Cardiac muscle cell (in vitro differentiated cells and primary cell): ENCODE measurements around the gene LSM14A. TPM values are rescaled to one million over a fixed set of nuclear protein-coding genes. Genes with fewer than 3 reads are reported as not detected.

Experiments
- DNase-seq, 2 donors: peaks; one replicate each; pipeline versions ENCODE4 v3.0.0 to v3.0.0-alpha.2; 2010 to 2017; ENCODE audit warnings: low read depth in 1 of 2, low spot score in 1 of 2
- H3K27ac ChIP-seq: fragments of 200-600 bp; sonication (generic); 2 replicates; pipeline ENCODE4 v1.5.1; 2016
- H3K27me3 ChIP-seq: fragments of 200-600 bp; sonication (generic); 2 replicates; pipeline ENCODE4 v1.6.0; 2016; ENCODE audit warnings: control low read depth
- H3K36me3 ChIP-seq: fragments of 200-600 bp; sonication (generic); 2 replicates; pipeline ENCODE4 v1.5.1; 2016; ENCODE audit warnings: control low read depth
- H3K4me1 ChIP-seq: fragments of 200-600 bp; sonication (generic); 2 replicates; pipeline ENCODE4 v1.8.1; 2017; ENCODE audit warnings: low read depth, mild to moderate bottlenecking, mixed run types
- H3K4me3 ChIP-seq: fragments of 200-600 bp; sonication (generic); 2 replicates; pipeline ENCODE4 v1.5.1; 2016; ENCODE audit warnings: mild to moderate bottlenecking
- H3K9me3 ChIP-seq: fragments of 200-600 bp; sonication (generic); 2 replicates; pipeline ENCODE4 v1.5.1; 2017; ENCODE audit warnings: low read depth, mild to moderate bottlenecking, control low read depth
- CTCF ChIP-seq: IDR thresholded peaks from 2 replicates; pipeline ENCODE4 v1.5.1; 2012; ENCODE audit warnings: low read depth, mild to moderate bottlenecking, low read length
- polyA plus RNA-seq: library from polyadenylated mRNA; unstranded; fragments of >200 nt; fragmentation: Nextera tagmentation; extraction: Ambion mirVana; gene quantifications from 2 replicates; pipeline ENCODE4 v1.2.1, GENCODE V29; 2016
- total RNA-seq: library from RNA; depleted of rRNA; stranded (reverse); fragments of >200 nt; gene quantifications from 2 replicates; pipeline ENCODE4 v1.2.3, GENCODE V29; 2016

LSM14A gene
- total and polyA plus RNA-seq, 2 experiments from 2014 or later, result 88.5 to 203 TPM

DNA sequence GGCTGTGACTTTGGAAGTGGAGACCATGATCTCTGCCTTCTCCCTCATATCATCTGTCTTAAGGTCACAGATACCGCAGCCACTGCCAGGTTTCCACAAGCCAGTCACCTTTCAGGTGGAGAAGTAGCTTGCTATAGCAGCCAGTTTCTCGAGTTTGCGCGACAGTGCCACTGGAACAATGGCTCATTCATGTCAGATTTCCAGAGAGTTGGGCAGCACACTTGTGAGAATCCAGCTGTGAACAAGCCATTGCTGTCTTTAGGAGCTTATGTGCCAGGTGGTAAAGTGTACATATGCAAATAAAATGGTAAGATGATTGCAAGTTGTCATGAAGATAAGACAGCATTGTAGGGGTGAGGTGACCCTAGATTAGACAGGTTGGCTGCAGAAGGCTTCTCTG, 104.3 kb downstream of the LSM14A start:
- no peak overlapping the region for H3K4me3 ChIP-seq
- no peak for DNase-seq
- no peaks in the 10 kb centered on the region for H3K4me1 ChIP-seq
- no peaks in the 10 kb centered on the region for H3K9me3 ChIP-seq
- H3K36me3 ChIP-seq, result no peaks in the 10 kb centered on the region
- TF ChIP-seq CTCF, result no peak
- no peaks in the 10 kb centered on the region for H3K27me3 ChIP-seq
- H3K27ac ChIP-seq, result peak overlapping the region; percentile 34

- no peak overlapping the region for H3K4me3 ChIP-seq
- DNase-seq, result no peak
- H3K36me3 ChIP-seq, result no peaks in the 10 kb centered on the region
- peak overlapping the region; percentile 34 for H3K27ac ChIP-seq
- no peaks in the 10 kb centered on the region for H3K9me3 ChIP-seq
- H3K27me3 ChIP-seq, result no peaks in the 10 kb centered on the region
- TF ChIP-seq CTCF, result no peak
- no peaks in the 10 kb centered on the region for H3K4me1 ChIP-seq
These were observed 104.9 kb downstream of the LSM14A start for GRCh38 chr19:34277244-34277643.

DNA sequence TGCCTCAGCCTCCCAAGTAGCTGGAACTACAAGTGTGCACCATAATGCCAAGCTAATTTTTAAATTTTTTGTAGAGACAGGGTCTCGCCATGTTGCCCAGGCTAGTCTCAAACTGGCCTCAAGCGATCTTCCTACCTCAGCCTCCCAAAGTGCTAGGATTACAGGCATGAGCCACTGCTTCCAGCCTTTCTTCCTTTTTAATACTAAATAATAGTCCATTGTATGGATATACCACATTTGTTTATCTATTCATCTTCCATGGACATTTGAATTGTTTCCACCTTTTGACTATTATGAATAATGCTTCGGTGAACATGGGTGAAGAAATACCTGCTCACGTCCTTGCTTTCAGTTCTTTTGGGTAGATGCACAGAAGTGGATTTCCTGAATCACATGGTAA, 106.5 kb downstream of the LSM14A start:
- H3K9me3 ChIP-seq, result no peaks in the 10 kb centered on the region
- TF ChIP-seq CTCF, result no peak
- H3K4me1 ChIP-seq, result no peaks in the 10 kb centered on the region
- no peak for DNase-seq
- no peak overlapping the region for H3K4me3 ChIP-seq
- no peak overlapping the region for H3K27ac ChIP-seq
- H3K36me3 ChIP-seq, result no peaks in the 10 kb centered on the region
- no peaks in the 10 kb centered on the region for H3K27me3 ChIP-seq

Other genes with a start within 250 kb of the LSM14A start
- gene GARRE1, start 82.0 kb downstream of the LSM14A start, total RNA-seq, result 21.6 and 28.6 TPM in 2 replicates
- gene GARRE1, start 82.0 kb downstream of the LSM14A start, polyA plus RNA-seq, result 7.9 and 15.1 TPM in 2 replicates
- gene GPI, start 192.7 kb downstream of the LSM14A start, total RNA-seq, result 618 and 670 TPM in 2 replicates
- 791 and 862 TPM in 2 replicates for gene GPI, start 192.7 kb downstream of the LSM14A start, polyA plus RNA-seq
- gene PDCD2L, start 231.9 kb downstream of the LSM14A start, total RNA-seq, result 37.6 and 39.3 TPM in 2 replicates
- gene PDCD2L, start 231.9 kb downstream of the LSM14A start, polyA plus RNA-seq, result 14.9 and 25.5 TPM in 2 replicates